ENCODE results near the gene UFL1. TPM values are rescaled to one million over a fixed set of nuclear protein-coding genes. Genes with fewer than 3 reads are reported as not detected.
A peak's percentile ranks its signal among the peaks of the same experiment; 100 is the strongest.
"Not testable (repeated sequence)": the region's sequence is repeated elsewhere in the genome, so short reads cannot be mapped to it uniquely, and the experiment has no call there.

UFL1 gene
- total RNA-seq (2014; rRNA removed; shearing (Covaris generic)): 4.3 and 5.0 TPM in 2 replicates

DNA sequence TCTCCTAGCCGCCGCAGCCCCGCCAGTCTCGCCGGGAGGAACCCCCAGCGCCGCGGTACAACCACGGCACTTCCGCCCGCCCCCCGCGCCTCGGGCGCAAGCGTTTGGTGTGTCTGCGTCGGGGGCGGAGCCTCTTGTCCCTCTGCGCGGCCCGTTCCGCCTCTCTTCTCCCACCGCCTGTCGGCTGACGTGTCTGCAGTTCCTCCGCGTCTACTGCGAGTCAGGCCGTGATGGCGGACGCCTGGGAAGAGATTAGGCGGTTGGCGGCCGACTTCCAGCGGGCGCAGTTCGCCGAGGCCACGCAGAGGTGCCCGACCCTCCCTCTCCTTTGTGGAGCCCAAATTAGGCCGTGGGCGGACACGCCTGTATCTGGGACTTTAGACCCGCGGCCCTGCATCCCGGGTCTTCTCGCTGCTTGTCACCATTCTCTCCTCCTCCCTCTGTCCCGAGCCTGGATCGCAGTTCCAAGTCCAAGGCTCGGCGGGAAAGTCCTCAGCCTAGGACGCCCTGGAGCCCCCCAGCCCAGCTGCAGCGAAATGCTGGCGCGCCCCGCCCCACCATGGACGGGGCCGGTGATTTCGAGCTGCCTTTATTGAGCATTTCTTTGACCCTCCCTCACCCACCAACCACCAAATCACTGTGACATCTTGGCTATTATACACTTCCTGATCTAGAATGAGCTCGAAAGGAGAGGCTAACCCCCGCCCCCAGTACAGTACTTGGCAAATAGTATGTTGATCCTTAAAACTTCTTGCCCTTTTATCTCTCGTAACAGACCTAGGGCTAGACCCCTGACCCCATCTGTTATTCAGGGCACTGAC is at the start of gene UFL1:
UFL1 (plus strand) TSS at position 163 of the 821 bp plus-strand sequence; CDS start at position 231, 68 bp downstream.
- DNase-seq (ENCODE audit: low spot score): peak; percentile 94

DNA sequence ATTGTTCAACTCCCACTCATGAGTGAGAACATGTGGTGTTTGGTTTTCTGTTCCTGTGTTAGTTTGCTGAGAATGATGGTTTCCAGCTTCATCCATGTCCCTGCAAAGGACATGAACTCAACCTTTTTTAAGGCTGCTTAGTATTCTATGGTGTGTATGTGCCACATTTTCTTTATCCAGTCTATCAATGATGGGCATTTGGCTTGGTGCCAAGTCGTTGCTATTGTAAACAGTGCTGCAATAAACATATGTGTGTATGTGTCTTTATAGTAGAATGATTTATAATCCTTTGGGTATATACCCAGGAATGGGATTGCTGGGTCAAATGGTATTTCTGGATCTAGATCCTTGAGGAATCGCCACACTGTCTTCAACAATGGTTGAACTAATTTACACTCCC is 49.3 kb upstream of the UFL1 start:
- not testable (repeated sequence) for DNase-seq (ENCODE audit: low spot score)

DNA sequence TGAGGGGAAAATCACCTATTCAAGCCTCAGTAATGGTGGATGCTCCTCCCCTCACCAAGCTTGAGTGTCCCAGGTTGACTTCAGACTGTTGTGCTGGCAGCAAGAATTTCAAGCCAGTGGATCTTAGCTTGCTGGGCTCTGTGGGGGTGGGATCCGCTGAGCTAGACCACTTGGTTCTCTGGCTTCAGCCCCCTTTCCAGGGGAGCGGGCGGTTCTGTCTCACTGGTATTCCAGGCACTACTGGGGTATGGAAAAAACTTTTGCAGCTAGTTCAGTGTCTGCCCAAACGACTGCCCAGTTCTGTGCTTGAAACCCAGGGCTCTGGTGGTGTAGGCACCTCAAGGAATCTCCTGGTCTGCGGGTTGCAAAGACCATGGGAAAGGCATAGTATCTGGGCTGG is 42.9 kb upstream of the UFL1 start:
- DNase-seq (ENCODE audit: low spot score): no peak

DNA sequence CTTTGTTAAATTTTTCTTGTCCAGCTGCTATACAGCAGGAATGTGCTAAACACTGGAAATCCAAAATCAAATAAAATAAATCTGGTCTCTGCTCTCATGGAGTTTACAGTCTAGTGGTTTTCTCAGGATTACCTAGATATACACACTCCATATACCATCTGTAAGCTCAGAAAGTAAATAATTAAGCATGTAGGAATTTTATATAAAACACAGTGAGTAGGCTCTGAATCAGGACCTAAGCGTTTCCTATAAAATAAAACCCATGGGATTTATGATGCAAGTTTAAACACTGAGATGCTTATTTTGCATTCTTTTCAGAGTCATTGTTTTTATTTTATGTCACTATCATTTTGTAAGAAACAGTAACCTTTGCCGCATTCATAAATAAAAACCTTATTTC is 29.7 kb upstream of the UFL1 start:
- DNase-seq (ENCODE audit: low spot score): no peak

DNA sequence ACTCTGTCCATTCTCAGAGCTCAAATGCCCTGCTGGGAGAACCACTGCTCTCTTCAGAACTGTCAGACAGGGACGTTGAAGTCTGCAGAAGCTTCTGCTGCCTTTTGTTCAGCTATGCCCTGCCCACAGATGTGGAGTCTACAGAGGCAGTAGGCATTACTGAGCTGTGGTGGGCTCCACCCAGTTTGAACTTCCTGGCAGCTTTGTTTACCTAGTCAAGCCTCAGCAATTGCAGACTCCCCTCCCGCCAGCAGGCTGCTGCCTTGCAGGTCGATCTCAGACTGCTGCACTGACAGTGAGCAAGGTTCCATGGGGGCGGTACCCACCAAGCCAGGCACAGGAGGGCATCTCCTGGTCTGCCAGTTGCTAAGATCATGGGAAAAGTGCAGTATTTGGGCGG is 21.8 kb upstream of the UFL1 start:
- DNase-seq (ENCODE audit: low spot score): no peak

DNA sequence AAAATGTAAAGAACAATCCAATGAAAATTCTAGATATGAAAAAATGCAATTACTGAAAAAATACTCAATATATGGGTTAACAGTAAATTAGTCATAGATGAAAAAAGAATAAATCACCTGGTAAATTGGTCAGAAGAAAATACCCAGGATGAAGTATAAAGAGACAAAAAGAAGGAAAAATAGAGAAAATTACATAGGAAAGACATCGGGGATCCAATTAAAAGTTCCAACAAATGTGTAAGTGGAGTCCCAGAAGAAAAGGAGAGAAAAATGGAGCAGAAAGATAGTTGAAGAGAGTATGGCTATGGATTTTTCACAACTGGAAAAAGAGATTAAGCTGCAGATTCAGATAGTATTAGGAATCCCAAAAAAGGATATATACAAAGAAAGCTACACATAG is 18.7 kb upstream of the UFL1 start:
- DNase-seq (ENCODE audit: low spot score): no peak

DNA sequence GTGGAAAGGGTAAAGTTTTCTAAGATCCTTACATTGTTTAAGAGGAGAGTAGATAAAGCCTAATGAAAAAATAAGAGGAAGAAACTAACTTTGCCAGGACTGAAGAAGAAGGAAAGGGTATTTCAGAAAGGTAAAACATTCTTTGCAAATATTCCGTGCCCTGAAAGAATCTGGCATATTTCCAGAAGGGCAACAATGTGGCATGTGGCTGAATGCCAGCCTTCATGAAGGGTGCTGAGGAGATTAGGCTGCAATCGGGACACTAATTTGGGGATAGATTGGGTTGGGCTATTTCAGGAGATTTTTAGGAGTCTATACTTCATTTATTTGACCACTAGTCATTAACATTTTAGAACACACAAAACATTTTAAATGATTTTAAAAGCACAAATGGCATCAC is 16.2 kb upstream of the UFL1 start:
- DNase-seq (ENCODE audit: low spot score): no peak

DNA sequence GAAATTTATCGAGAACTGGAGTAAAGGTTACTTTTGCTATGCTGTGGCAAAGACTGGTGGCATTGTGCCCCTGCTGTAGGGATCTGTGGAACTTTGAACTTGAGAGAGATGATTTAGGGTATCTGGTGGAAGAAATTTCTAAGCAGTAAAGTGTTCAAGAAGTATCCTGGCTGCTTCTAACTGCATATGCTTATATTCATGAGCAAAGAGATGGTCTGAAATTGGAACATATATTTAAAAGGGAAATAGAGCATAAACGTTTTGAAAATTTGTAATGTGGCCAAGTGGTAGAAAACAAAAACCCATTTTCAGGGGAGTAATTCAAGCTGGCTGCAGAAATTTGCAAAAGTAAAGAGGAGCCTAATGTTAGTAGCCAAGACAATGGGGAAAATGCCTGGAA is 12.3 kb upstream of the UFL1 start:
- no peak for DNase-seq (ENCODE audit: low spot score)

DNA sequence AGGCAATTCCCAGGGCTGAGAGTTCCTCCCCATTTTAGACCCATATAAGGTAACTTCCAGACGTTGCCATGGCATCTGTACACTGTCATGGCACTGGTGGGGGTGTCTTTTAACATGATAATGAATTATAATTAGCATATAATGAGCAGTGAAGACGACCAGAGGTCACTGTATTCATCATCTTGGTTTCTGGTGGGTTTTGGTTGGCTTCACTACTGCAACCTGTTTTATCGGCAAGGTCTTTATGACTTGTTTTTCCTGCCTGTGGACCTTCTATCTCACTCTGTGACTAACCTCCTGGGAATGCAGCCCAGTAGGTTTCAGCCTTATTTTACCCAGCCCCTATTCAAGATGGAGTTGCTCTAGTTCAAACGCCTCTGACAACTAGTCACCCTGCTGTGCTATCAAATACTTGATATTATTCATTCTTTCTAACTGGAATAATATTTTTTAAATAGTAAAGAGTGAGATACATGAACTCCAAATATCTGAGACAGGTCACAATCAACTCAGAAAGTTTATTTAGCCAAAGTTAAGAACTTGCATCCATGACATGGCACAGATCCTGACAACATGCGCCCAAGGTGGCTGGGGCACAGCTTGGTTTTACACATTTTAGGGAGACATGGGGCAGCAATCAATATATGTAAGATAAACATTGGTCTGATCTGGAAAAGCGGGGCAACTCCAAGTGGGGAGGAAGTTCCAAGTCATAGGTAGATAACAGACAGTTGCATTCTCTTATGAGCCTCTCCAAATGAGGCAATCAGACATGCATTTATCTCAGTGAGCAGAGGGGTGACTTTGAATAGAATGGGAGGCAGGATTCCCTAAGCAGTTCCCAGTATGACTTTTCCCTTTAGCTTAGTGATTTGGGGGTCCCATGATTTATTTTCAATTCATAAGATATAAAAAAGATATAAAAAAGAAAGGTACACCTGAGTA is 1.2 kb upstream of the UFL1 start:
- DNase-seq (ENCODE audit: low spot score): peak; percentile 83

DNA sequence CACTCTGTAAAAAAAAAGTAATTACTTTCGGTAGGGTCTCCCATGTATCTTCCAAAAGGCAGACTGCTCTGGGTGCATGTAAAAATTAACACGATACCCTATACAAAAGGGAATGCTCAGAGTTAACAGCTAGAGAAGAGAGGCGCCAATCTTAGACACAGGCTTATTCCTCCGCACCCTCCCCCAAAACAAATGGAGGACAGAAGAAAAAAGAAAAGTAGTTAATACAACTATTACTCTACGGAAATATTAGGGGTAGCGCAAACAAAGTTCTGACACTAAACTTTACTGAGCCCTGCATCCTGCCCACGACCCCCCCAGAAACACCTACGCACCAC is 331 bp upstream of the UFL1 start:
- DNase-seq (ENCODE audit: low spot score): no peak

DNA sequence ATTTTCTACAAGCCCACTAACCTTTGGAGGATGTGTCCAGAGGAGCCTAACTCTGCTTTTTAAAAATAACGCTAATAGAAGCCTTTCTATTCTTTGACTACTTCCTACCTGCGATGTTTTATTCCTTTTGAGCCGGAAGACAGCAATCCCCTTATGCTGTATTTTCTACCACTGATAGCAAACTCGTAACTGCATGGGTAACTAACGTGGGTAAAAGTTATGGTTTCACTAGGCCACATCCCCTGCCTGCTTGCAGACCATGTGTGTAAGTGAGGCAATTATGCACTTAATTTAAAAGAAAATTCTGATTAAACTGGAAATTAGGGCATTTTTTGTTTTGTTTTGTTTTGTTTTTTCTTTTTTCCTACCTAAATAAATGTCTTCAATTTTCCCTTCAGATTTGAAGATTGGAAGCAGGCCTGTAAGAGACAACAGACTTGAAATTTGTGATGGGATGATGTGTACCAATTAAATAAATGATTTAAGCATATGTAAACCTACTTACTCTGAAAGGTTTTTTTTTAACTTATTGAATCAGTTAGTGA is 931 bp downstream of the UFL1 start:
- peak; percentile 5 for DNase-seq (ENCODE audit: low spot score)

DNA sequence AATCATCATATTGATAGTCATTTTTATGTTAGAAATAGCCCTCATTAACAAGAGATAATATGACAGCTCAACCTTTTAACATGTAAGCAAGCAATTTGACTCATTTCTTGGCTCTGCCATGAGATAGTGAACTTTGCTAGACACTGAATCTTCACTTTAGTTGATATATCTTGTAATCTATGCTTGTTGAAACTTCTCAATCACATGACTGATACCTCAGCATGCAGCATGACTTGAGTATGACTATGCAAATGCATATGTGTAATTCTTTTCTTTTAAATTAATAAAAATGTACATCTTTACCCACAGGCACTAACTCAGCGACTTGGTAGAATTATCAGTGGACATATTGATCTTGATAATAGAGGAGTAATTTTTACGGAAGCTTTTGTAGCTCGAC is 6.6 kb downstream of the UFL1 start:
- no peak for DNase-seq (ENCODE audit: low spot score)

DNA sequence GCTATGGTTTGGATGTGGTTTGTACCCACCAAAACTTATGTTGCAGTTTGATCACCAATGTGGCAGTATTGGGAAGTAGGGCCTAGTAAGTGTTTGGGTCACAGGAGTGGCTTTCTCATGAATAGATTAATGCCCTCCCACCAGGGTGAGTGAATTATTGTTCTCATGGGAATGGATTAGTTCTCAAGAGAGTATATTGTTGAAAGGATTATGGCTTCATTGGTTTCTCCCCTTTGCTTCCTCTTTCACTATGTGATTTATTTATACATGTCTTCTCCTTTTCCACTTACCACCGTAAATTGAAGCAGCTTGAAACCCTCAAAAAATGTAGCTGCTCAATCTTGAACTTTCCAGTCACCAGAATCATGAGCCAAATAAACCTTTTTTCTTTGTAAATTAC is 10.8 kb downstream of the UFL1 start:
- DNase-seq (ENCODE audit: low spot score): no peak

DNA sequence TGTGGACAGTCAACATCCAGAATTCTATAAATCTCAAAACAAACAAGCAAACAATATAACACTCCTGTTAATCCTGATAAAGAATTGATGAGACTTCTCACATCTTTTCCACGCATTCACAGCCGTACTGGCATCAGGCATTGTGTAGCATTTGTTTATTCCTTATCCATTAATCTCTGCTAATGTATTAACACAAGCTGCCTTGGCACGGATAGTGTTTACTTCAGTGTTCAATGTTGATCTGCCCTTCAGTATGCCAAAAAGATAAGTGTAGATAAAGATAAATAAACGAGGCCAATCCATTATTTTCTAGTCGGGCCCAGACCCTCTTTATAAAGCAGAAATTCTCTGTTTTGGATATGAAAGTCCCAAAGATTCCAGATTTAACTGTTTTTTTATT is 16.1 kb downstream of the UFL1 start:
- DNase-seq (ENCODE audit: low spot score): no peak

DNA sequence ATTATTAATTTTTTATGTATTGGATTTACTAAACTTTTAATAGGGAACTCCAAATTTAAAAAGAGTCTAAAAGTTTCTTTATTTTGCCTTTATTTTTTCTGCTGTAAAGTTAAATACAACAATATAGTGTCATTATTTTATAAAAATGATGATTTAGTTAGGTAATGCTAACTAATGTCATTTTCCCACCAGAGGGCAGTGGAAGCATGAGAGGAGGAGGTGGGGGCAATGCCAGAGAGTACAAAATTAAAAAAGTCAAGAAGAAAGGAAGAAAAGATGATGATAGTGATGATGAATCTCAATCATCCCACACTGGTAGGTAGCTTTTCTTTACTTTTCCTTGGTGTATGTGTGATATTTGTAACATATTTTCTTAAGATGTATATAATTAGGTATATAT is 21.1 kb downstream of the UFL1 start:
- DNase-seq (ENCODE audit: low spot score): no peak

DNA sequence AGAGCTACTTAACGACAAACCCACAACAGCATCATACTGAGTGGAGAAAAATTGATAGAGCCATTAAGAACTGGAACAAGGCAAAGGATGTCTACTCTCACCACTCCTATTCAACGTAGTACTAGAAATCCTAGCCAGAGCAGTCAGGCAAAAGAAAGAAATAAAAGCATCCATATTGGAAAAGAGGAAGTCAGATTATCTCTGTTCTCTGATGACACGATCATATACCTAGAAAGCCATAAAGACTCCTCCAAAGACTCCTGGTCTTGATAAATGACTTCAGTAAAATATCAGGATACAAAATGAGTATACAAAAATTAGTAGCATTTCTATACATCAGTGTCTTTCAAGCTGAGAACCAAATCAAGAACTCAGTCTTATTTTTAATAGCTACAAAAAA is 24.3 kb downstream of the UFL1 start:
- no peak for DNase-seq (ENCODE audit: low spot score)

DNA sequence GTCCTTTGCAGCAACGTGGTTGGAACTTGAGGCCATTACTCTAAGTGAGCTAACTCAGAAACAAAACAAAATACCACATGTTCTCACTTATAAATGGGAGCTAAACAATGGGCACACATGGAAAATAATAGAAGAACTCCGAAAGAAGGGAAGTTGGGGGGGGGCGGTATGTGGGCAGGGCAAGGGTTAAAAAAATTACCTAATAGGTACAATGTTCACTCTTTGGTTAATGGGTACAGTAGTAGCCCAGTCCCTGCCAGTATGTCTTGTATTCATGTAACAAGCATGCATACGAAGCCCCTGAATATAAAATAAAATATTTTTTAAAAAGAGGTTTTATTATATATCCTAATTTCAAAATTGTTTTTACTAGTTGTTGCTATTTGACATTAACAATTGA is 26.0 kb downstream of the UFL1 start:
- no peak for DNase-seq (ENCODE audit: low spot score)

DNA sequence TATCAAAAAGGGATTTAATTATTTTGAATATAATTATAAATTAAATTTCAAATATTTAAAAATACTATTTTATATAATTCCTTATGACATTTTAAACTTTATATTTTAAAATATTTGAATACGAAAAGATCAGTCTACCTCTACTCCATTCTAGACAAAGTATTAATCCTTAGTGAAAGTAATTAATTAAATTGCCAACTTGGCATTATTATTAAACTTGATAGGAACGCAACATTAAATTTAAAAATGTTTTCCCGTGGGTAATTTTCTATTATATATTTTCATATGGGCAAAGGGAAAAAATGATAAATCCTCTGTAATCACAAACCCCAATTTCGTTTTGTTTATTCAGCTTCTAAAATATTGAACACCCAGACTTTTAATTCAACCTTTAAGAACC is 33.0 kb downstream of the UFL1 start:
- no peak for DNase-seq (ENCODE audit: low spot score)

DNA sequence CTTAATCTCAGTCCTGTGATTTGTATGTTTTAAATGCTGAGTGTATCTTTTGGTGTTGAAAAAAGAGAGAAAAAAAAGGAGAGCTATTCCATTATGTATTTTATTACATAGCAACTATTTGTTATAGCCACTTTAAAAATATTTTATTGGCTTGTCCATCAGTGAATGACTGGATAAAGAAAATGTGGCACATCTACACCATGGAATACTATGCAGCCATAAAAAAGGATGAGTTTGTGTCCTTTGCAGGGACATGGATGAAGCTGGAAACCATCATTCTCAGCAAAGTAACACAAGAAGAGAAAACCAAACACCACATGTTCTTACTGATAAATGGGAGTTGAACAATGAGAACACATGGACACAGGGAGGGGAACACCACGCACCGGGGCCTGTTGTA is 38.1 kb downstream of the UFL1 start:
- not testable (repeated sequence) for DNase-seq (ENCODE audit: low spot score)

DNA sequence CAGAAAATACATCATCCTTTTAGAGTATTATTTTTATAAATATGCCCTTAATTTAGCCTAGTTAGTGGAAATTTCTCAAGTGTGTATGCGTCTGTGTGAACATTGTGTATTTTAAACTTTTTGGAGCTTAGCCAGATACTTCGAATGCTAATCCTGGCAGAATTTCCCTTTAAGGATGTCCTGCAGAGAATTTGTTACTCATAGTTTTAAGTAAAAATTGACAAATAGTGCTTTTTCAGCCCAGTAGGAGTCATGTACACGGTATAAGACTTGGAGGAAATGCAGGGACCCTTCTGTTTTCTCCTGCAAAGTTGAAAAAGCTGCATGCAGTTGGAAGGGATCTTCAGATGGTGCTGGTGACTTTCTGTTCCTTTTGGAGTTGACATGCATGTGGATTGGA is 41.3 kb downstream of the UFL1 start, which contains the start of gene FHL5:
FHL5 (plus strand) TSS at position 243 of the 400 bp plus-strand sequence. CDS start 40,486 bp downstream, outside the sequence.
- DNase-seq (ENCODE audit: low spot score): no peak

DNA sequence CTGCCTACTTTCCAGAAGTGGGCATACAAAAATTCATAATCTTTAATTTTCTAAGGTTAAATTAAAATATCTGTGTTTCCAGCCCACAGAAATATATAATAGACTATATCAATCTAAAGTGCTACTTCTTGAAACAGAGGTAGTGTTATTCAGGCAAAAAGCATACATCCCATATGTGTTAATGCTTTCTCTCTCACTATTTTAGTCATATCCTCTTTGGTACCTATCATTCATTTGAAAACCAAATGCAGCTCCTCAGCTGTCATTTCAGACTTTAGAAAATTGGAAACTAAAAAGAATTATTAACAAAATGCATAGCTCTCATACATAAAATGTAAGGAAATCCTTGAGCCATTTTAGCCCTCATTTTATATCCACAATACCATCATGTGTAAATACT is 42.2 kb downstream of the UFL1 start:
- DNase-seq (ENCODE audit: low spot score): no peak

DNA sequence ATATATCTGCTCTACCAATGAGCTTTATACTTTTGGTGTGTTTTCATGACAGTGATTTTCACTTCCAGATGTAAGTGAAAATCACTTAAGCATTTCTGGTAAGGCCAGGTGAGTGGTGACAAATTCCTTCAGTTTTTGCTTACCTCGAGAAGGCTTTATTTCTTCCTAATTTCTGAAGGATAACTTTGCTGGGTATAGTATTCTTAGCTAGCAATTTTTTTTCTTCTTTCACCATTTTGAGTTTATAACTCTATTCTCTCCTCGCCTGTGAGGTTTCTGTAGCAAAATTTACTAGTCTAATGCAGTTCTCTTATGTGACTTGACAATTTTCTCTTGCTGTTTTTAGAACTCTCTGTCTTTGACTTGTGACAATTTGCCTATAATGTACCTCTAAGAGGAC is 48.4 kb downstream of the UFL1 start:
- DNase-seq (ENCODE audit: low spot score): no peak
